HG03354 (cell line): ENCODE results near the gene ARID1B.

Source experiments
- ATAC-seq: cut with Tn5 transposase; IDR thresholded peaks from one replicate; pipeline ENCODE4 v1.9.1; 2021; ENCODE audit warnings: mild to moderate bottlenecking; ENCODE audit not compliant: unreplicated experiment, poor library complexity, severe bottlenecking

Gene ARID1B

DNA sequence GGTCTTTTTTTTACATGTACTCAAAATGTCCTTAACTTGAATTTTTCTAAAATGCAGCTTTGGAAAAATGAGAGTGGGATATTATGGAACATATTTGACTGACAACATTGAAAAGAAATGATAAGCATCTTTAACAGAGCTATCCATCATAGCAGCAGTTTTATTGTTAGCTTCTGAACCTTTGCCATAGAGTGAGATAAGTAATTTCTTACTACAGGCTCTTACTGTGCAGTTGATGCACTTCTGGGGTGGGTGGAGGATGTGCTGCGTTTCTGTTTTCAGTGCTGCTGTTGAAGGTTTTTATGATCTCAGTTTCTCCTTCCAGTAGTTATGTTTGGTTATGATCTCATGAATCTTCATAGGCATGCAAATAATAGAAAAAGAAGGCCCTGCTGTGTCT is 279.1 kb downstream of the ARID1B start:
- ATAC-seq, result no peak

- peak; percentile 89 for ATAC-seq
These were observed 281.4 kb downstream of the ARID1B start for GRCh38 chr6:157058574-157058973.

DNA sequence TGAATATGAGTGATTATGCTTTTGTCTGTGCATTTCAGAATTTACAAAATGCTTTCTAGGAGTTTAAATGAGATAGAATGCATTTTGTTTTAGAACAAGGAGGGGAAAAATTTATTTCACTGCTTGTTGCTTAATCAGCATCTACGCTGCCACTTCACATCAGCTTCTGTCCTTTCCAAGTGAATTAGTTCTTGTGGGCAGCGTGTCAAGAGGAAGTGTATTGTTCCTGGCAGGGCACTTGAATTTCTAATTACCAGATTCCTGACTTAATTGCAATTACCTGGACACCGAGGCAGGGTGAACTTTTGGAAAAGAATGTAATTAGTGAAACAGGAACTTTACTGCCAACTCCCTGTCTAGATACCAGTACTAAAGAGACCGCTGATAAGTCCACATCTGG is 282.6 kb downstream of the ARID1B start:
- ATAC-seq, result no peak

GRCh38 chr6:157060440-157060952 is 283.3 kb downstream of the ARID1B start:
- no peak for ATAC-seq

DNA sequence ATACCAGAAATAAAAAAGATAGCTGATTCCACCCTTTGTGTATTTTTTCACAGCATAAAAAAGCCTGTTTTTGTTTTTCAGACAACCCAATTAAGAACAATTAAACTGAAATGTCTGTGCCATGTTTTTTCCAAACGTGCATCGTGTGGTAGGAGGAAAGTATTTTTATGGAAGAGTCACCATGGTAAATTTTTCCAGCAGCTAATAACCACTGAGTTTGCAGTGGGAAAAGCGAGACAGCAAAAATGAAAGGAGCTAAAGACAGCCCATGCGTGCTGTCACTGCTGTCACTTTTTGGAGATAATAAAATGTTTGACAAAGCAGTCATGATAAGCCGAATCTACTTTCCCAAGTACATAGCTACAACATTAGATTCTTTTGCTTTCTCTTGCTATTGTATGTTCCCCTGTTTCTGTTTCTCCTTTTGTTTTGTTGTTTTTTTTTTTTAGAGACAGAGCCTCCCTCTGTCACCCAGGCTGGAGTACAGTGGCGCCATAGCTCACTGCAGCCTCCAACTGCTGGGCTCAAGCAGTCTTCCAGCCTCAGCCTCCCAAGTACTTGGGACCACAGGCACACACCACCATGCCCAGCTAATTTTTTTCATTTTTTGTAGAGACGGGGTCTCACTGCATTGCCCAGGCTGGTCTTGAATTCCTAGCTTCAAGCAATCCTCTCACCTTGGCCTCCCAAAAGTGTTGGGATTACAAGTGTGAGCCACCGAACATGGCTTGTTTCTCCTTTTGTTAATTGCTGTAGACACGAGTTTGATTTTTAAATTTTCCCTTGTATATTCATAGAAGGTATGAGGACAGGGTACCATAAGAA is 284.8 kb downstream of the ARID1B start:
- ATAC-seq, result no peak

GRCh38 chr6:157063176-157063905 is 286.2 kb downstream of the ARID1B start:
- no peak for ATAC-seq

GRCh38 chr6:157063923-157064322 is 286.7 kb downstream of the ARID1B start:
- ATAC-seq, result no peak

DNA sequence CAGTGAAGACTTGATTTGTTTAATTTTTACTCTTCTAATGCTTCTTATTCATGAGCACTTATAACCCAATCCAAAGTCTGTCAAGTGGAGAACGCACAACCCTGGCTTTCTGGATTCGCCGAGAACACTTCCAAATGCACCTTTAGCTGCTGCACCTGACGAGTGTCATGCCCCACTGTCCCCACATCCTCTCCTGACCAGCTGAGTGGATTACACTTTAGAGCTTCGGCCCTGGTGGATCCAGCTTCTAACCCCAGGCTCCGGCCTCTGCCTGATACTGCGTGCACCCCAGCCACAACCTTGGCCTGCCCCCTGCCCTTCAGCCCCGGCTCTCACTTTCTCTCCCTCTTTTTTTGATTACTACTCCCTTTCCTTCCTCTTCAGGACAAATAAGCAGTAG is 287.3 kb downstream of the ARID1B start:
- no peak for ATAC-seq

- ATAC-seq, result no peak
These were observed 288.2 kb downstream of the ARID1B start for GRCh38 chr6:157065366-157065765.

- ATAC-seq, result no peak
These were observed 289.8 kb downstream of the ARID1B start for GRCh38 chr6:157066781-157067491.

- no peak for ATAC-seq
These were observed 290.3 kb downstream of the ARID1B start for GRCh38 chr6:157067507-157067906.

GRCh38 chr6:157068691-157069324 is 291.6 kb downstream of the ARID1B start:
- ATAC-seq, result peak; percentile 98

DNA sequence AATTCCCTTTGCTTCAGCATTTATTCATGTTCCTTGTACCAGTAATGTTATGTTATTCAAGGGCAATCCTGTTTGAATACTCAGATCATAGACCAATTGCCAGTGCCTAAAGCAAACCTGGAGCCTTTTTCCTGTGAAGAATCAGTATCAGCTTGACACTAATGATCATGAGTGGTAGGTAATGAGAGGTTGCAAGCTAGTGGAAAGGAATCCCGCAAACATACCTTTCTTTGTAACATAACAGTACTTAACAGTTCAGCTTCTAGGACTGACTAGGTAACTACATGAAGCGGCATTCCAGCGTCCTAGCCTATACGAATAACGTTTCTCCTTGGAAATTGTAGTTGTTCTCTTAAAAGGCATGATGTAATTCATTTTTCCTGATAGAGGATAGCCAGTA is 292.4 kb downstream of the ARID1B start:
- no peak for ATAC-seq

GRCh38 chr6:157070403-157071107 is 293.4 kb downstream of the ARID1B start:
- no peak for ATAC-seq

- no peak for ATAC-seq
These were observed 294.9 kb downstream of the ARID1B start for GRCh38 chr6:157072128-157072527.

GRCh38 chr6:157073596-157073995 is 296.4 kb downstream of the ARID1B start:
- ATAC-seq, result no peak

DNA sequence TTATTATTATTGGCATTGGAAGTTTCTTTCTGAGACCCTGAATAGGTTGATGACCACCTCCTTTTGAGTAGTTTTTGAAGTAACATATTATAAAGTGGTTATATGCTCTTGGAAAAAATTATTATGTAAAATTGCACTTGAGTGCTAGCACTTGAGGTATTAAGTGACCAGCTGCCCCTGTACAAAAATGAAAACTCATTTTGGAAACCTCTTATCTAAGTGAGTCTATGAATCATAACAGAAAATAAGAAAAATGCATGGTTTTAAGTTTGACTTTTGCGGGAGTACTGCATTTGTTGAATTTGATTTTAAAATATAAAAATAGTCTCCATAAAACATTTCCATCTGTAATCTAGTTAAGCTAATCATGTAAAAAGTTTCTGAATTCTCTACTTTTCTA is 297.8 kb downstream of the ARID1B start:
- no peak for ATAC-seq

GRCh38 chr6:157075549-157076450 is 298.6 kb downstream of the ARID1B start:
- ATAC-seq, result peak; percentile 84
